CD4-positive, alpha-beta T cell treated with Interleukin-17A for 1 hour (primary cell): ENCODE results near the gene CDC16.

ENCODE experiments used
- DNase-seq: peaks from one replicate; pipeline ENCODE4 v3.0.0-alpha.2; 2020

The CDC16 gene

GRCh38 chr13:114264886-114265611 lies 30.4 kb downstream of the CDC16 start:
- DNase-seq: no peak

DNA sequence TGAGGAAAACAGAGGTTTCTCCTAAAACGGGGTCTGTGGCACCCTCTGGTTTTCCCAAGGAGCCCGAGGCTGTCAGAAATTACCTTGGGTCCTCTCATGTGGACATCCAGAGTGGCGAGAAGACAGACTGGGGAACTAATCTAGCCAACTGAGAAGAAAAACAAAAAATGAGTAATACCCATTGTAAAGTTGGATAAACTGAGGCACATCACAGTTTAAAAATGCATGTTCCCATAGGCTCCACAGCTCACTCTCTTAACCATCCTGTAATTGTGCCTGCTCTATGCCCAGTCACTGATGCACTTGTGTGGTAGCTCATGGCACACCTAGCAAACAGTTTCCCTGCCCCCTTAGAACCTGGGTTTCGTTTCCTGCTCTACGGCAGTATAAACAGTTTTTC lies 31.5 kb downstream of the CDC16 start:
- DNase-seq: no peak

- peak; percentile 46 for DNase-seq
Observed at GRCh38 chr13:114268344-114269280, 33.9 kb downstream of the CDC16 start.

GRCh38 chr13:114269281-114269770 lies 34.6 kb downstream of the CDC16 start:
- no peak for DNase-seq

GRCh38 chr13:114272977-114273376 lies 38.3 kb downstream of the CDC16 start:
- no peak for DNase-seq

DNA sequence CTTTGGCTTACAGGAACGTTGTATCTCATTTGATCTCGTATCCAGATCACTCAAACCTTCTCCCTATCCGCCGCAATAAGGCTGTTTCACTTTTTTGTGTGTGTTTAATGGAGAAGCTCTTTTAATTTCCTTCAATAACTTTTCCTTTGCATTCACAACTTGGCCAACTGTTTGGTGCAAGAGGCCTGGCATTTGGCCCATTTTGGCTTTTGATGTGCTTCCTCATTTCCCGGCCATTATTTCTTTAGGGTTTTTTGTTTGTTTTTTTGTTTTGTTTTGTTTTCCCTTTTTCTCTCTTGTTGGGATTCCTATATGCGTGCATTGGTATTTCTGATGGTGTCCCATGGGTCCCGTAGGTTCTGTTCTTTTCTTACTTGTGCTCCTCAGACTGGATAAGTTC lies 40.6 kb downstream of the CDC16 start:
- DNase-seq: no peak

DNA sequence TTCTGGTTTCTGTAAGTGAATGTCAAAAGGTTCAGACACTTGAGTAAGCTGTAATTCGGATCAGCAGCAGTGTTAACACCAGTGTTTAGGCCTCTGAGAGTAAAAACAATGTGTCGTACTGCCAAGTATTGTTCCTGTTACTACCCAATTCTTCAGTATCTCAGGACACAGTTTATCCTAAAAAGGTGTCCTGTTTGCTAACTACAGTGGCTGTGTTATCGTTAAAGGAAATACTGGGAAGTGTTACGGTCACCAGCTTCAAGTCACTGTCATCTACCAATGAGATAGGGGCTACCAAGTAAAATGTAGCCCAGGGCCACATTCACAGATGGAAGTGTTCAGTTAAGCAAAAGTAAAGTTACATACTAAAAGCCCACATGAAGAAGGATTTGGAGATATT lies 44.4 kb downstream of the CDC16 start:
- no peak for DNase-seq

GRCh38 chr13:114279758-114280355 lies 45.2 kb downstream of the CDC16 start:
- DNase-seq: no peak

- peak; percentile 87 for DNase-seq
Observed at GRCh38 chr13:114281351-114282040, 46.8 kb downstream of the CDC16 start, which contains the start of gene UPF3A. UPF3A (plus strand) TSS chr13:114281601; CDS start chr13:114281640, 39 bp downstream.

- no peak for DNase-seq
Observed at GRCh38 chr13:114282041-114282670, 47.5 kb downstream of the CDC16 start.

GRCh38 chr13:114283576-114283975 lies 48.9 kb downstream of the CDC16 start:
- no peak for DNase-seq

DNA sequence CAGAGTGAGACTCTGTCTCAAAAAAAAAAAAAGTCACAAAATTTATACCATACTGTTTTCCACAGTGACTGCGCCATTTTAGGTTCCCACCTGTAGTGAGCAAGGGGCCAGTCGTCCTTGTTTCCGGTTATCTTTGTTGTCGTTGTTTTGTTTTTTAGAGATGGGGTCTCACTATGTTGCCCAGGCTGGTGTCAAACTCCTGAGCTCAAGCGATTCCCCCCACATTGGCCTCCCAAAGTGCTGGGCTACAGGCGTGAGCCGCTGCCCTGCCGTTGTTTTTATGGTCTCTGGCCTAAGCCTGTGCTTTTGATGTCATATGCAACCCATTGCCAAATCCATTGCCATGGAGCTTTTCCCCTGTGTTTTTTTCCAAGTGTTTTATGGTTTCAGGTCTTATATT lies 50.0 kb downstream of the CDC16 start:
- no peak for DNase-seq

DNA sequence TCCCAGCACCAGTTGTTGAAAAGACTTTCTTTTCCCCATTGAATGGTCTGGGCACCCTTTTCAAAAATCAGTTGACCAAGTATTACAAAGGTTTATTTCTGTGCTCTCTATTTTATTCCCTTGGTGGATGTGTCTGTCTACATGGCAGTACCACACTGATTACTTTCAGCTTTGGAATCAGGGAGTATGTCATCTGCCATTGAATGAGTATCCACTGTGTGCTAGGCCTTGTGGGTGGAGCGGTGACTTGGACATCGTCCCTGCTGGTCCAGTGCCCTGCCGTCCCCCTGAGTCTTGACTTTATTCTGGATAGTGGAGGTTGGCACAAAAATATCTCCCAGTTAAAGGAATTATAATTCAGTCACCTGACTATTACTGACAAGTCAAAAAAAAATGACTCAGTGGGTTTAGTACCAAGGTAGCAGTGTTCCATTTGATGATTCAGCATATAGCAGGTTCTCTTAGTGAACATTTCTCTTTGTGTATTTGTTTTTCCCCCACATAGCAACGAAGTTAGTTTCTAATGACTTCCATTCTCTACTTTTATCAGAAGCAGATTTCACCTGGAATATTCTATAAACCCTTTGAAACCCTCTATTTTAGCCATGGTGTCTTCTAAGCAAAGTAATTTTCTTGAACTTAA lies 50.6 kb downstream of the CDC16 start:
- no peak for DNase-seq

- no peak for DNase-seq
Observed at GRCh38 chr13:114286808-114287207, 52.1 kb downstream of the CDC16 start.

DNA sequence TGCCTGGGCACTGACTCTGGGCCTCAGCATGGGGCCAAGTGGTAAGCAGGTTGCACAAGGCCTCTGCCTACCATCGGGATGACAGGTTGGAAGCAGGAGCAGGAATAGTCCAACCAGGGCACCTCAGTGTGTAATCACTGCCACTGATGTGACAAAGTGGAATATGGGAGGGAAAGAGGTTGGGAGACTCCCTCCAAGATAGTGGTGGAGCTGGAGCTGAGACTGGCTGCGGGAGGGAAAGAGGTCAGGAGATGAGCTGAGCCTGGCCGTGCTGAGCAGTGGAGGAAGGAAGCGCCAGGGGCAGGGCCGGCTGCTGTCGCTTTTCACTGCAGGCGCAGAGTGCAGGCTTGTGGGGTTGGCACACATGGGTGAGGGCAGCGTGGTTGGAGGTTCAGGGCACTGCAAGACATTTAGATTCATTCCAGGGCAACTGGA lies 53.5 kb downstream of the CDC16 start:
- no peak for DNase-seq

- DNase-seq: no peak
Observed at GRCh38 chr13:114296448-114296847, 61.8 kb downstream of the CDC16 start.

GRCh38 chr13:114296902-114297301 lies 62.2 kb downstream of the CDC16 start:
- DNase-seq: no peak

DNA sequence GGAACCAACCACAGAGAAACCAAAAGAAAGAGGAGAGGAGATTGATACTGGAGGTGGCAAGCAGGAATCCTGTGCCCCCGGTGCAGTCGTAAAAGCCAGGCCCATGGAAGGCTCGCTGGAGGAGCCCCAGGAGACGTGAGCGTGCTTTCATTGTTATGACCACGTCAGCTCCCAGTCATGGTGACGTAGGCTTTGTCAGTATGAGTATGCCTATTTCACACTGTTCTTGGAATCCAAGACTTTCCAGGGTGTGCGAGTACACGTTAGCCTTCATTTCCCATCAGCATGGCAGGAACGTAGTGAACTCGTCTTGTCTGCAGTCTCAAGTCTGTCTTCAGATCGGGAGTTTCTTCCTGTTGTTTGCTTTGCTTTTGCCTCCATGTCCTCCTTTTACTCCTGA lies 64.2 kb downstream of the CDC16 start:
- no peak for DNase-seq

DNA sequence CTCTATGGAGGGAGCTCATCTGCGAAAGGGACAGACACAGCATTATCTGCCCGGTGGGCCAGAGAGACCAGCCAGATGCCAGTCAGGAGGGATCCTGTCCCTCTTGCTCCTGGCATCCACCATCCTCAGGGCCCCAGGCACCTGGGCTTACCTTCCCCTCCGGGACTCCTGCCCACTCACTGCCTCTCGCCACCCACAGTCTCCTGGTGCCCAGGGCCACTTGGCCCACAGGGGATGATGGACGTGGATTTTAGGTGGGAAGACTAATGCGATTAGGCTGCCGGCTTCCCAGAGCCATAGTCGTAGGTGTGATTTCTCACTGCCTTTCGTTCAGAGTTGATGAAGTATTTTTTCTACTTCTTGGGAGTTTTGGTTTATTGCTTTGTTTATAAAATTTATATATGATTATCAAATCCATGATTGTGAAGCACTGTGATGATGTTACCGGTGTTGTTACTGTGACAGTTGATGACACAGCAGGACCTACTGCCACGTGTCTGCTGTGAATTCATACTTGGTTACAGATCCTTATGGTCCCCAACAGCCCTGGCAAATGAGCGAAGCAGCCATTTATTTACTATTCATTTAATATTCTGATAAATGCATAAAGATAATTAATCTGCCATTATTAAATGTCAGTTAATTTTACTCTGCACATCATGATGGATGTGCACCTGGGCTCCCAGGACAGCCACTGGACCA lies 65.1 kb downstream of the CDC16 start:
- no peak for DNase-seq

- DNase-seq: no peak
Observed at GRCh38 chr13:114303700-114304327, 69.1 kb downstream of the CDC16 start.
